Mammary epithelial cell (primary cell): ENCODE results near the gene RNF138.

Source experiments
- CTCF ChIP-seq, 2 donors: IDR thresholded peaks in 1 of 2; conservative IDR thresholded peaks in 1 of 2; 2 replicates each; pipeline ENCODE4 v1.5.1; 2011 to 2012; ENCODE audit warnings: inconsistent platforms in 2 of 2, low read length in 2 of 2, mild to moderate bottlenecking in 2 of 2, control low read depth in 1 of 2, low read depth in 1 of 2; ENCODE audit not compliant: insufficient read depth in 1 of 2; ENCODE audit errors: extremely low read depth in 1 of 2
- EZH2 ChIP-seq: IDR thresholded peaks from 2 replicates; pipeline ENCODE4 v1.6.1; 2012; ENCODE audit warnings: low read length, inconsistent platforms, borderline replicate concordance

GRCh38 chr18:32139835-32140283, 48.2 kb downstream of the RNF138 start:
- no peak for TF ChIP-seq CTCF (conservative IDR thresholded peaks at IDR 0.05 in 1 of 2, IDR thresholded peaks at IDR 0.05 in 1 of 2; ENCODE audit: extremely low read depth in 1 of 2, insufficient read depth in 1 of 2, low read depth in 1 of 2, low read length in 2 of 2)
- no peak for TF ChIP-seq EZH2
